Ascending aorta (tissue), 2 donors: ENCODE measurements around the gene LRP2. TPM values are rescaled to one million over a fixed set of nuclear protein-coding genes. Genes with fewer than 3 reads are reported as not detected.
A peak's percentile ranks its signal among the peaks of the same experiment; 100 is the strongest.

Source experiments
- DNase-seq, 2 donors: peaks; one replicate each; pipeline ENCODE4 v3.0.0-alpha.2; 2019; ENCODE audit warnings: low spot score in 2 of 2
- H3K27ac ChIP-seq, 2 donors: fragments of 200-600 bp; sonication (generic); one replicate each; pipeline ENCODE4 v1.5.1; 2016 to 2017; ENCODE audit warnings: mild to moderate bottlenecking in 1 of 2
- H3K27me3 ChIP-seq: fragments of 200-600 bp; sonication (generic); one replicate; pipeline ENCODE4 v1.5.1; 2017
- H3K36me3 ChIP-seq, 2 donors: fragments of 200-600 bp; sonication (generic); one replicate each; pipeline ENCODE4 v1.5.1; 2016
- H3K4me1 ChIP-seq, 2 donors: fragments of 200-600 bp; sonication (generic); one replicate each; pipeline ENCODE4 v1.5.1; 2016 to 2017; ENCODE audit warnings: mild to moderate bottlenecking in 1 of 2
- H3K4me3 ChIP-seq, 2 donors: fragments of 200-600 bp; sonication (generic); one replicate each; pipeline ENCODE4 v1.5.1; 2016 to 2017; ENCODE audit warnings: mild to moderate bottlenecking in 1 of 2
- H3K9me3 ChIP-seq, 2 donors: fragments of 200-600 bp; sonication (generic); one replicate each; pipeline ENCODE4 v1.5.1; 2016
- intact Hi-C: fragments of 100-400 bp; cut with DNase I; formaldehyde crosslinking; loops from one replicate; pipeline ENCODE4 v1.15.1; 2023
- total RNA-seq: library from RNA; depleted of rRNA; stranded (reverse); fragments of >200 nt; gene quantifications from one replicate; pipeline ENCODE4 v1.1.0, GENCODE V29; 2016
- TF ChIP-seq, protein P1 (sequence below), 3 experiments: fragments of 200-600 bp in 2 of 3; fragments of 450-650 bp in 1 of 3; sonication (generic) in 2 of 3; IDR thresholded peaks; one replicate each; pipeline ENCODE4 v1.5.1; 2016 to 2019; ENCODE audit warnings: antibody characterized with exemption in 3 of 3, mild to moderate bottlenecking in 1 of 3, moderate library complexity in 1 of 3

The LRP2 gene
- total RNA-seq, 1 donor from 2014 or later, result not detected

DNA sequence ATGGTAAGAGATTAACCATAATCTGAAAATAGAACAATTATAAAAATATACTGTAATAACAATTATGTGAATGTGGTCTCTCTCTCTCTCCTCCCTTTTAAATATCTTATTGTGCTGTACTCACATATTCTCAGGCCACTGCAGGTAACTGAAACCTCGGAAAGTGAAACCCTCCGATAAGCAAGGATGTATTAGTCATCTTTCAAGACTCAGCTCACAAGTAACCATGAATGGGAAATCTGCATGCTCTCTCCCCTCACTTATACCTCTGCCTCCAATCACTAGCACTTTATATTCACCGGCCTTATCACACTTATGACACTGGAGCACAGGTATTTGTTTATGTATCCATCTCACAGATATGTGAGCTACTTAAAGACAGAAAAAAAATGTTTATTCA, 139.7 kb downstream of the LRP2 start:
- Histone ChIP-seq H3K4me1 (no peaks in the 10 kb centered on the region), H3K36me3 (no peaks in the 10 kb centered on the region), H3K4me3 (no peak overlapping the region), H3K27me3 (no peaks in the 10 kb centered on the region), H3K27ac (no peak overlapping the region), H3K9me3 (no peaks in the 10 kb centered on the region)
- TF ChIP-seq, protein P1, sequence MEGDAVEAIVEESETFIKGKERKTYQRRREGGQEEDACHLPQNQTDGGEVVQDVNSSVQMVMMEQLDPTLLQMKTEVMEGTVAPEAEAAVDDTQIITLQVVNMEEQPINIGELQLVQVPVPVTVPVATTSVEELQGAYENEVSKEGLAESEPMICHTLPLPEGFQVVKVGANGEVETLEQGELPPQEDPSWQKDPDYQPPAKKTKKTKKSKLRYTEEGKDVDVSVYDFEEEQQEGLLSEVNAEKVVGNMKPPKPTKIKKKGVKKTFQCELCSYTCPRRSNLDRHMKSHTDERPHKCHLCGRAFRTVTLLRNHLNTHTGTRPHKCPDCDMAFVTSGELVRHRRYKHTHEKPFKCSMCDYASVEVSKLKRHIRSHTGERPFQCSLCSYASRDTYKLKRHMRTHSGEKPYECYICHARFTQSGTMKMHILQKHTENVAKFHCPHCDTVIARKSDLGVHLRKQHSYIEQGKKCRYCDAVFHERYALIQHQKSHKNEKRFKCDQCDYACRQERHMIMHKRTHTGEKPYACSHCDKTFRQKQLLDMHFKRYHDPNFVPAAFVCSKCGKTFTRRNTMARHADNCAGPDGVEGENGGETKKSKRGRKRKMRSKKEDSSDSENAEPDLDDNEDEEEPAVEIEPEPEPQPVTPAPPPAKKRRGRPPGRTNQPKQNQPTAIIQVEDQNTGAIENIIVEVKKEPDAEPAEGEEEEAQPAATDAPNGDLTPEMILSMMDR (IDR thresholded peaks at IDR 0.05), result no peak
- intact Hi-C loops, result no loop called here
- no peak for DNase-seq

DNA sequence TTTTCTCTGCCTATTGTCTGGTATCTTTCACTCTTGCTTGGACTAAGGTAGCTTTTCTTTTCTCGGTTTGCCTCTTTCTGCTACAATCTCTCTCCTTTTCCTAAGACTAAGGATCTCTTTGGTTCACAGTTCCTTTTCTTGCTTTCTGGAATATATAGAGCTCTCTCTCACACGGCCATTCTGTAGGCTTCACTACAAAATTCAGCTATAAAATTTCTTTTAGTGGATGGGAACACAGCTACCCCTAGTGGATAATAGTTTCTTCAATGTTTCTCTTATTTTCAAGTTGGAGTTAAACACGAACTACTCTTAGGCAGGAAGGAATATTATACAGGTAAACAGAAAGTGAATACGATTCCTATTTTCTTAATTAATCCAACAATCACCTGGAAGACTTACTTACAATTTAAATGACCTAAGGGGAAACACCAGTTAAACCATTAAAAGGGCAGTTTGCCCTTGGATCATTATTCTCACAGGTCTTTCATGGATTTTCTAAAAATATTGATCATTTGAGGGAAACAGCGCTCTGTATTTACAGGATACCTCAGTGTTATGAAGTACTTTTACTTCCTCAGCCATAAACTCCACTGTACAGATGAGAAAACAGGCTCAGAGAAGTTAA, 140.5 kb downstream of the LRP2 start:
- no peak overlapping the region for H3K27ac ChIP-seq
- DNase-seq, result no peak
- H3K4me3 ChIP-seq, result no peak overlapping the region
- H3K9me3 ChIP-seq, result no peaks in the 10 kb centered on the region
- H3K36me3 ChIP-seq, result no peaks in the 10 kb centered on the region
- TF ChIP-seq, protein P1 (IDR thresholded peaks at IDR 0.05), result peak in 1 of 3 experiments; percentile 24
- no peaks in the 10 kb centered on the region for H3K27me3 ChIP-seq
- intact Hi-C loops, result no loop called here
- no peaks in the 10 kb centered on the region for H3K4me1 ChIP-seq

DNA sequence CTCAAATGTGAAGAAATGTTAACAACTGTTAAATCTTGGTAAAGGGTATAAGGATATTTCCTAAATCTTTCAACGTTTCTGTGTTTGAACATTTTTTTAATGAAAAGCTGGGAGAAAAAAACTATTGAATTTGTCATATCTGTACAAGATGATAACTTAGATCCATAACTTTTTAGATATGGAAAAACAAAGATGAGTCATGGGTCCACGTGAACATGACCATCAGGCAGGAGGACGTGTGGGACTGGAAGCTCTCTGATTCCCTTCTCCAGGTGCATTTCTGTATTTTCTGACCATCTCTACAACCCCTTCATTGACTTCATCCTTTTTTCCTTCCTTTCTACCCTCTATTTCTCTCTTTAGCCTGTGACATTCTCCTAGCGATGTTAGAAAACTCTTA, 151.4 kb downstream of the LRP2 start:
- Histone ChIP-seq H3K4me3 (no peak overlapping the region), H3K27me3 (no peaks in the 10 kb centered on the region), H3K4me1 (no peaks in the 10 kb centered on the region), H3K9me3 (no peaks in the 10 kb centered on the region), H3K36me3 (no peaks in the 10 kb centered on the region), H3K27ac (no peak overlapping the region)
- TF ChIP-seq, protein P1 (IDR thresholded peaks at IDR 0.05), result no peak
- intact Hi-C loops, result no loop called here
- DNase-seq, result no peak

DNA sequence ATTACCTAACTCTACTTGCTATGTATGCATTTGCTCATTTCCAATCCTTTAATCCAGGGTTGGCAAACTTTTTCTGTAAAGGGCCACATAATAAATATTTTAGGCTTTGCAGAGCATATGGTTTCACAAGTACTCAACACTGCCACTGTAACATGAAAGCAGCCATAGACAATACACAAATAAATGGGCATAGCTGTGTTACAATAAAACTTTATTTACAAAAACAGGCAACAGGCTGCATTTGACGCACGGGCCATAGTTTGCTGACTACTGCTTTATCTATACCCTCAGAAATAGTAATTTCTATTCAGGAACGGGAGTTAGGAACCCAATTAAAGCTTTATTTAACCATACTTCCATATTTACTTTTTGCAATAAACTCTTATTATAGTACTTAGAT, 154.3 kb downstream of the LRP2 start:
- intact Hi-C loops, result no loop called here
- H3K4me1 ChIP-seq, result no peaks in the 10 kb centered on the region
- no peak for DNase-seq

DNA sequence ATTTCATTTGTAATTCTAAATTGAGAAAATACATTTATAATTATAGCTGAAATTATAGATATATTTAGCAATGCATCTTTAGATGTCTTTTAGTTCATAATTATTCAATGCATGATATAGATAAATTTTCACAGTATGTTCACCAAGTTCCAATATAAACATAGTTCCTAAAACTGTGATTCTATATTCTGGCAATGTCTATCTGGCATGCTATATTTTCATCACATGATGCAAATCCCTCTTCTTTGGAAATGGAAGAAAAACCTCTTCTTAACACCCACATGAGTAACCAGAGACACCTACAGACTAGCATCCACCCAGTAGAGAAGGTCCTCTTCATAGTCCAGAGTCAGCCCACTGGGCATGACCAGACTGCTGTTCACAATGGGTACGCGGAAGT, 157.2 kb downstream of the LRP2 start:
- Histone ChIP-seq H3K27ac (no peak overlapping the region), H3K9me3 (no peaks in the 10 kb centered on the region), H3K36me3 (no peaks in the 10 kb centered on the region), H3K4me1 (no peaks in the 10 kb centered on the region), H3K4me3 (no peak overlapping the region), H3K27me3 (no peaks in the 10 kb centered on the region)
- TF ChIP-seq, protein P1 (IDR thresholded peaks at IDR 0.05), result no peak
- DNase-seq, result no peak
- intact Hi-C loops, result no loop called here

More for the DNA sequence above, 154.3 kb downstream of the LRP2 start:
- Histone ChIP-seq H3K36me3 (no peaks in the 10 kb centered on the region), H3K9me3 (no peaks in the 10 kb centered on the region), H3K27me3 (no peaks in the 10 kb centered on the region), H3K27ac (no peak overlapping the region), H3K4me3 (no peak overlapping the region)
- TF ChIP-seq, protein P1 (IDR thresholded peaks at IDR 0.05), result no peak

DNA sequence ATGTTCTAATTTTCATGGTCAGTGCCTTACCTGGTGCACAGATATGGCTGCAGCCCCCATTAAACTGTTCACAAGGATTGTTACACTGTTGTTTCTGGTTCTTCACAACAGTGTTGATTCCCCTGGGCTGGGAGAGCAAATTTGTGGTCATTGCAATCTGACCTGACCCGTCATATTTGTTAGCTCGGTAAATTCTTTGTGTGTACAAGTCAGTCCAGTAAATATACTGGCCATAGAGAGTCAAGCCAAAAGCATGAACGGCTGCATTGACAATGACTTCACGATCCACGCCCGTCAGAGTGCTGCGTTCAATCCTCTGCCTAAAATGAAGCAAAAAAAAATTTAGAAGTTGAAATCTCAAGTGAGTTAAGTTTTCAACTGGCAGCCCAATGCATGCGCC, 158.4 kb downstream of the LRP2 start:
- DNase-seq, result no peak
- H3K27ac ChIP-seq, result no peak overlapping the region
- TF ChIP-seq, protein P1 (IDR thresholded peaks at IDR 0.05), result no peak
- H3K4me3 ChIP-seq, result no peak overlapping the region
- no peaks in the 10 kb centered on the region for H3K27me3 ChIP-seq
- no peaks in the 10 kb centered on the region for H3K9me3 ChIP-seq
- no peaks in the 10 kb centered on the region for H3K36me3 ChIP-seq
- intact Hi-C loops, result no loop called here
- H3K4me1 ChIP-seq, result no peaks in the 10 kb centered on the region
